Cardiac septum (tissue), 1 donor: Measurements from ENCODE around the gene DOP1A. TPM values are rescaled to one million over a fixed set of nuclear protein-coding genes. Genes with fewer than 3 reads are reported as not detected.

Experiments
- DNase-seq: peaks from one replicate; pipeline ENCODE4 v3.0.0-alpha.2; 2020; ENCODE audit warnings: low spot score
- intact Hi-C: fragments of 100-400 bp; cut with DNase I; formaldehyde crosslinking; loops from one replicate; pipeline ENCODE4 v1.14.0; 2022
- total RNA-seq: library from RNA; stranded (reverse); fragmentation: NEBNext Ultra II Directional; extraction: Animal tissue kit (Norgen Biotek cat#: 25700); gene quantifications from one replicate; pipeline ENCODE4 v1.2.1, GENCODE V29; 2021
- donor health status: DM: no; HTN: no; CAD: no.

Gene DOP1A
- total RNA-seq, 1 donor from 2014 or later = 23.8 TPM

DNA sequence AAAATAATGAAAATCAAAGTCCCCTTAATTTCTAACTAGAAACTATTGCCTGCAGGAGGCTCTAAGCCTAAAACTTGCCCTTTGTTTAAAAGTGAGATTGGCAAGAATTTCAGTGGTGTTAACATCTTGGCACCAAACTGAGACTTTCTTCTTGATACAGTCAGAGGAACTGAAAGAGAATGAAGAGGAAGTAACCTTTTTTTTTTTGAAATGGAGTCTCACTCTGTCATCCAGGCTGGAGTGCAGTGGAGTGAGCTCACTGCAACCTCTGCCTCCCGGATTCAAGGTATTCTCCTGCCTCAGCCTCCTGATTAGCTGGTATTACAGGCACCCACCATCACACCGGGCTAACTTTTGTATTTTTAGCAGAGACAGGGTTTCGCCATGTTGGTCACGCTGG lies 3.6 kb downstream of the DOP1A start:
- intact Hi-C loops = no loop called here
- DNase-seq = no peak

- intact Hi-C loops = no loop called here
- no peak for DNase-seq
Observed at GRCh38 chr6:83071707-83072106, 4.2 kb downstream of the DOP1A start.

GRCh38 chr6:83072726-83073125 lies 5.3 kb downstream of the DOP1A start:
- no peak for DNase-seq
- intact Hi-C loops = no loop called here

DNA sequence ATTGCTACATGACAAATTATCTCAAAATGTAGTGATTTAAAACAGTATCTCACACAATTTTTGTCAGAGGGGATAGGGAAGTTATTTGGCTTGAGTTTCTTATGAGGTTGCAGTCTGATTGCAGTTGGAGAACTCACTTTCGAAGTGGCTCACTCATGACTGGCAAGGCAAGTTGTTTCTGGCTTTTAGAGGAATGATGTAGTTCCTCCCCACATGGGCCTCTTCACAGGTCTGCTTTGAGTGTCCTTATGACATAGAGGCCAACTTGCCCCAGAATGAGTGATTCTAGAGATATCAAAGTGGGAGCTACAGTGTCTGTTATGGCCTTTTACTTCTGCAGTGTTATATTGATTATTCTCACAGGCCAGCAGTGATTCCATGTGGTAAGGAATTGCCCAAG lies 6.1 kb downstream of the DOP1A start:
- intact Hi-C loops = no loop called here

DNA sequence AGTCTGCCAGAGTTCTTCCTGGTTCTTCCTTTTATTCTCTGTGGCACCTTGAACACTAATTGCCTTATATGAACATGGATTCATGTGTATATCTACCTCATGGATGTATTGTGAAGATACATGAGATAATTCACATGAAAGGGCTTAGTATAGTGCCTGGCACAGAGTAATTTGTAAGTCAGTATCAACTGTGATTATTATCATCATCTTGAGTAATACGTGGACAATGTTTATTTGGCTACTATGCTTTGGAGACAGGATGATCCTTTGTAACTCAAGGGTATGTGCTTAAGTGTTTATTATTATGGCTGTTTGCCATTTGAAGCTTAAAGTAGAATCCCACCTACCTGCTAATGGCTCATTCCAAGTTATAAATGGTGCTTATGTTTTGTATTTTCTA lies 16.0 kb downstream of the DOP1A start:
- DNase-seq = no peak
- intact Hi-C loops = no loop called here

More for the DNA sequence above, 6.1 kb downstream of the DOP1A start:
- DNase-seq = no peak

DNA sequence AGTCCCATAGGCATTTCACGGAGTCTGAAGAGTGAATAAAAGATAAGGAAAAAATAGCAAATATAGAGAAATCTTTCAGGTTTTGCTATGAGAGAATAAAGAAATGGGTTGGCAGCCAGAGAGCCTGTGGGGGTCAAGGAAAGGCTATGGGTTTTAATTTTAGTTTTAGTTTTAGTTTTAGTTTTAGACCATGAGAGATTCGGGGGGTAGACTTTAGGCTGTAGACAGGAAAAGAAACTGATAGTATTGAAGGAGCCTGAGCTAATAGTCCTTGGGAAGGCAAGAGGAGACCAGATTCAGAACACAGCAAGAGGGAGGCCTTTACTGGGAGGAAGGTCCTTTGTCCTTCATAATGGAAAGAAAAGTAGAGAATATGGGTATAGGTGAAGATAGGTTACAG lies 19.3 kb downstream of the DOP1A start:
- intact Hi-C loops = no loop called here
- DNase-seq = no peak

DNA sequence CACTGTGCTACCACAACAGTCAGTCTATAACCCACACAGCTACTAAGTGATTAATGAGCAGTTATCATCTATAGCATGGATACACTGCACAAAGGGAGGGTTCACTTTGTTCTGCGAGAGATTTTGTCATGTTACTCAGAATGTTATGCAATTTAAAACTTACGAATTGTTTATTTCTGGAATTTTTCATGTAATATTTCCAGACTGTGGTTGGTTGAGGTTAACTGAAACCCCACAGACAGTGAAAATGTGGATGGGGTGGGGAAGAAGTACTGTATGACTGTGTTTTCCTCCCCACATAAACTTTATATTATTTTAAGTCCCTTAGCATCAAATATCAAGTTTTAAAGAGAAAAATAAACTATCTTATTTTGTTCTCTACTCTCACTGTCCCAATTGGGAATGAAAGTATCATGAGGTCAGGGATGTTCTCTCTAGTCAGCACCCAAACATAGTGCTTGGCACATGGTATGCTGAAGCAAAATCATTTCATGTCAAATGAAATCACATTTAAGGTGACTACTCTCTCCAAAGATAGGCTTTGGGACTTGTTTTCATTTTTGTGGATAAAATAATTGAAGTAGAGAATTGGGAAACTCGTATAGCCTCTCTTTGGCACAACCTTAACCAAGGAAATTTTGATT lies 25.4 kb downstream of the DOP1A start:
- no peak for DNase-seq
- intact Hi-C loops = no loop called here

DNA sequence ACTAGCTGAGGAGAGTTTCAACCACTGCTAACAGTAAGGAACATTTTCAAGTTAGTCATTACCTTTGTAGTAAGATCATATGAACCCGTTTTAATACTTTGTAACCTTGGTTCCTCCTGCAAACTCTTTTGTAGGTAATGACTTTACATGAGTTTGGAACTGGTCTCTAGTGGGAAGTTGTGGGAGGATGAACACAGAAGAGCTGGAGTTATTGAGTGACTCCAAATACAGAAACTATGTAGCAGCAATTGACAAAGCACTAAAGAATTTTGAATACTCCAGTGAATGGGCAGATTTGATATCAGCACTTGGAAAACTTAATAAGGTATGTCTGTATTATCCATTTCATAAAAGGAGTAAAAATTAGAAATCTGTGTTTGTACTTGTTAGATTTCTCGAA lies 29.3 kb downstream of the DOP1A start:
- DNase-seq = no peak
- intact Hi-C loops = no loop called here

DNA sequence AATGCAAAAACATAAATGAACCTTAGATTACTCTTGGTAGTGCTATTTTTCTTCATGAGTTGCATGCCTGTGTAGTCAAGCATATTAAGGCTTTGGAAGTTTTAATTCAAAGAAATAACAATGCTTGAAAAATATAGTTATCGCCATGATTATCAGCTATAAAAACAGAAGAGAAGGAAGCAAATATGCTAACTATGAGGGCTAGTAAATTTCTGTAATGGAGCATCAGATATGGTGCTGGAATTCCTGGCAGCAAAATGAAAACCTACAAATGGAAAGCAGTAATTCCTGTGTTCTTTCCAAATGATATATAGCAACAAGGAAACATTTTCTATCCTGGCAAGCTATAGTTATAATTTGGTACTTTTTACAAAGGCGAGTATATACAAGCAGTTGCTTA lies 29.7 kb downstream of the DOP1A start:
- intact Hi-C loops = no loop called here
- no peak for DNase-seq

- DNase-seq = no peak
- intact Hi-C loops = no loop called here
Observed at GRCh38 chr6:83097675-83098074, 30.2 kb downstream of the DOP1A start.

GRCh38 chr6:83098589-83098988 lies 31.1 kb downstream of the DOP1A start:
- intact Hi-C loops = no loop called here
- DNase-seq = no peak

DNA sequence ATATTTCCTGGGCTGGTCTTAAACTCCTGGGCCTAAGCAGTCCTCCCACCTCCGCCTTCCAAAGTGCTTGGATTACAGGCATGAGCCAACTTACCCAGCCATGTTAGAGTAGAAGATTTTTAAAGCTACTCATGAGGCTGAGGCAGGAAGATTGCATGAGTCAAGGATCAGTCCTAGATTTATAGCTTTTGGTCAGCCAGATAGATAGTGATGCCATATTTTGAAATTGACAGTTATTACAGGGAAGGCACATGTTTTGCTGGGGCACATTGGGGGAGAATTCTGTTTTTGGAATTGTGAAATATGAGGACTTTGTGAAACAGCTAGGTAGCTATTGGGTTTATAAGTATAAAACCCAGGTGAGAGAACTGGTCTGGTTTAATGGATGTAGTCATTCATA lies 40.9 kb downstream of the DOP1A start:
- no peak for DNase-seq
- intact Hi-C loops = no loop called here

GRCh38 chr6:83113258-83113657 lies 45.8 kb downstream of the DOP1A start:
- intact Hi-C loops = no loop called here
- DNase-seq = no peak

DNA sequence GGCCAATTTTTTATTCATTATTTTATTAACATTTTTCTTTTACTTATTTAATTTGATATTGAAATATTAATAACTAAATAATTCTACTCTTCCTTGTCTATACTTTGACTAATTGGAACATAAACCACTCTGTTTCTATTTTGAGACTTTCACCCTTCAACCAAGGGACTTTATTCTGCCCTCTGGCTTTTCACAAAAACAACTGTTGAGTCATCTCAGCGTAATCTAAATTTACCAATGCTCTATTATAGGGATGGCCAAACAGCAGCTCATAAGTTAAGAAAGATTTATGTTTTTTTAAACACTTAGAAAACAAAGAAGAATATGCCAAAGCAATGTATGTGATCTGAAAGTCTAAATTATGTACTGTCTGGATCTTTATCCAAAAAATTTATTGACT lies 46.7 kb downstream of the DOP1A start:
- no peak for DNase-seq
- intact Hi-C loops = no loop called here

DNA sequence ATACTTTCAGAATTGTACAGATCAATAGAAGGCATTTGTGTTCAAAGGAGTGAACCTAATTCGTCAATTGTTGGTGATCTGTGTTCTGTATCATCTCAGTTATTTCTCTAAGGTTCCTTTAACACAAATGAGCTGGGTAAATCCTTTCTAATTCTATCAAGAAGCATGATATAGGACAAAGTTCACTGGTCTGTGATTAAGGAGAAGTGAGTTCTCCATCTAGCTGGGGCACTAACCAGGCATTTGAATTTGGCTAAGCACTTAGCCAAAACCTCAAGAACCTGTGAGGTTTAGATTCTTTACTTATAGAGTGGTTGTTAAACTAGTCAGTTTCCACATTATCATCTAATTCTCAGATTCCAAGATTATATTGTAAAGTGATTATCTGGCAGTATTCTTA lies 50.3 kb downstream of the DOP1A start:
- no peak for DNase-seq
- intact Hi-C loops = no loop called here

GRCh38 chr6:83119742-83120300 lies 52.4 kb downstream of the DOP1A start:
- intact Hi-C loops = no loop called here
- DNase-seq = no peak

GRCh38 chr6:83124553-83124952 lies 57.1 kb downstream of the DOP1A start:
- intact Hi-C loops = no loop called here
- DNase-seq = no peak

DNA sequence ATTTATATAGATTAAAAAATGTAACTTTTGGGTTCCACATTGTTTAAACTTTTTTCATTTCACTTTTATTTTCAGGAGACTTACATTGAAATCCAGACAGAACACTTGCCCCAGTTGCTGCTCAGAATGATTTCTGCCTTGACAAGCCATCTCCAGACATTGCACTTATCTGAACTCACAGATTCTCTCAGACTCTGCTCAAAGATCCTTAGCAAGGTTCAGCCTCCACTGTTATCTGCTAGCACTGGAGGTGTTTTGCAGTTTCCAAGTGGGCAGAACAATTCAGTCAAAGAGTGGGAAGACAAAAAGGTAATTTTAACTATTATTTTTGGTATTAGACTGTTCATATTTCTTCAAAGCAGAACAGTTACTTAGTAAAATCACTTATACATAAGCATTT lies 58.0 kb downstream of the DOP1A start:
- no peak for DNase-seq
- intact Hi-C loops = no loop called here

DNA sequence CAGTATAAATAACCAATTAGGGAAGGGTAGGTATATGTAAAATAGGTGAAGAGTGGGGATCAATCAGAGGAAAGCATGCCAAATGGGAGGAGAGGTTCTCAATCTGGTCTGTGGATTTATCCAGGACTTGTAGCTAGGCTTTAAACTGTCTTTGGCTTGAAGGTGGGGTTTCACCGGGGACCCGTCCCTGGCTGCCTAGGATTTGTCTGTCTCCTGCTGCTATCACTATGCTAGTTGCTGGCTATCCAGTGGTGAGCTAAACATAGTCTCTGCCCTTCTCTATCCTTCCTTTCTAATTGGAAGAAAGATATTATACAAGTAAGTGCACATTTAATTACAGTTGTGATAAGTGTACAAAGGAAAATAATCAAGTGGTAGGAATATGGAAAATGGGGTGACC lies 58.8 kb downstream of the DOP1A start:
- intact Hi-C loops = no loop called here
- no peak for DNase-seq

- intact Hi-C loops = no loop called here
- DNase-seq = no peak
Observed at GRCh38 chr6:83126807-83127206, 59.3 kb downstream of the DOP1A start.

DNA sequence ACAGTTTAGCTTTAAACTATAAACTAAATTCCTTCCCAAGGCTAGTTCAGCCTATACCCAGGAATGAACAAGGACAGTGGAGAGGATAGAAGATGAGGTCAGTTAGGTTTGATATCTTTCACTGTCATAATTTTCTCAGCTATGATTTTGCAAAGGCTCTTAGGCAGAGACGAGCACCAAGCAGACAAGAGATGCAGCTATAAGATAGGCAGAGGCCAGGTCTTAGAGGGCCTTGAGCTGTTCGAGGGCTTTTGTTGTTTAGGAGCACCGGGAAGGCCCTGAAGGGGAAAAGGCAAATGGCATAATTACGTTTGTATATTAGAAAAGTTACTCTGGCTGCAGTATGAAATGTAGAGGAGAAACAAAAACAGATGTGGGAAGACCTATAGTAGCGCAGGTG lies 59.8 kb downstream of the DOP1A start:
- intact Hi-C loops = no loop called here
- DNase-seq = no peak

DNA sequence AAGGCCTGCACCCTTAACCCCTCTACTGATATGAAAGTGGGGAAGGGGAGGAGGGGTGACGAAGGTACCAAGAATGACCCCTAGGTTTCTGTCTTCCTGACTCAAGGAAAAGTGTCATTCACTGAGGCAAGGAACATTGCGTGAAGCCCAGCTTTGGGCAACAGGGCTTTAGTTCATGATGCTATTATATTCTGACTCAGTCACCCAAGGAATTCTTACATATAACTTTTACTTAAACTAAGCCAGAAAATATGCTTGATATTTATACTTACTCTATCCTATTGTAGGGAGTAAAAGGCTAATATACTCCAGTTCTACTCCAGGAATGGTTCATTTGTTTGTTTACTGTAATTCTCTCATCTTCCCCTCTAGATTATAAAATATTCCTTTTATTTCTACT lies 60.5 kb downstream of the DOP1A start:
- intact Hi-C loops = no loop called here
- no peak for DNase-seq
